ENCODE results near the gene DPYSL3. TPM values are rescaled to one million over a fixed set of nuclear protein-coding genes. Genes with fewer than 3 reads are reported as not detected.

The DPYSL3 gene
- total and polyA plus RNA-seq, 4 donors = 200 to 624 (median 447) TPM

DNA sequence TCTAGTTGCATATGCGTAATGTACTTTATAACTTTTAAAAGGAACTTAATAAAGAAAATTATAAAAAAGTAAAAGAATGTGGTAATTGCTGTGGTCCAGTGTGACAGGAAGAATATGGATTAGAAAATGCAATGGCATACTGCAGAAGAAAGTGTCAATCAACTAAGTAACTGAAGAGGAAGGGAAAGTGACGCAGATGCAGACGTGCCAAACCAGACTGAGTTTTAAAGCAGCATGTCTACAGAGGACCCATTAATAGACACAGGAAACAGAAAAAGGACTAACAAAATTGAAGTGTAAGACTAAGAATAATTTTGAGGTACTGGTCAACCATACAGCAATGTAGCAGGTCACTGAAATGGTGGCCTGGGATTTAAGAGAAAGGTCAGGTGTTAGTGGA, 73.3 kb downstream of the DPYSL3 start:
- WGBS (ENCODE audit: insufficient coverage) = no CpG with 5 or more reads among the region's 3 CpGs
- H3K36me3 ChIP-seq (ENCODE audit: control insufficient read depth, insufficient read depth, low read length) = no peaks in the 10 kb centered on the region
- H3K9me3 ChIP-seq (ENCODE audit: control insufficient read depth, insufficient read depth, low read length) = no peaks in the 10 kb centered on the region
- no peak overlapping the region for H3K4me3 ChIP-seq (ENCODE audit: low read depth, low read length)
- no peak overlapping the region for H3K27ac ChIP-seq (ENCODE audit: low read depth, low read length)
- peaks cover 18% of the 10 kb centered on the region for H3K4me1 ChIP-seq (ENCODE audit: control insufficient read depth, insufficient read depth, low read length)
- H3K27me3 ChIP-seq (ENCODE audit: control insufficient read depth, insufficient read depth, low read length) = no peaks in the 10 kb centered on the region
- DNase-seq (ENCODE audit: low read depth in 4 of 6, low spot score in 6 of 6) = no peak

DNA sequence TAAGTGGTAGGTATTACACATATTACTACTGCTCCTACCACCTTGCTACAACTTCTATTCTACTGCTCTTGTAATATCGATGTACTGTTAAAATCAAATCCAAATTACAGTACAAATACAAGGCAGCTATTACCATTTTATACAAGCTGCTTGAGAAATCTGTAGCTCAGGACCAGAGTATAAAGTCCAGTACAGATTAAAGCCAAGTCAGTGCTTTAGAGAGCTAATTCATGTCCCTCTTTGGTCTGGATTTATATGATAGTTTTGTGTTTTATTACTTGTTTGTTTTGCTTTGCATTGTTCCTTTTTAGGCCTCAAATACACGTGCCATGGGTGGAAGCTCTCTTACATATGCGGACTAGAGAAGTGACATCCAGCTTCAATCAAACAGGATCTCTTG, 75.8 kb downstream of the DPYSL3 start:
- Histone ChIP-seq H3K4me3 (ENCODE audit: low read depth, low read length) (no peak overlapping the region), H3K36me3 (ENCODE audit: control insufficient read depth, insufficient read depth, low read length) (peaks cover 4% of the 10 kb centered on the region), H3K4me1 (ENCODE audit: control insufficient read depth, insufficient read depth, low read length) (peaks cover 27% of the 10 kb centered on the region), H3K9me3 (ENCODE audit: control insufficient read depth, insufficient read depth, low read length) (no peaks in the 10 kb centered on the region), H3K27me3 (ENCODE audit: control insufficient read depth, insufficient read depth, low read length) (no peaks in the 10 kb centered on the region), H3K27ac (ENCODE audit: low read depth, low read length) (no peak overlapping the region)
- no peak for DNase-seq (ENCODE audit: low read depth in 4 of 6, low spot score in 6 of 6)
- 45% methylated on average over 2 of the region's 3 CpGs for WGBS (ENCODE audit: insufficient coverage)

DNA sequence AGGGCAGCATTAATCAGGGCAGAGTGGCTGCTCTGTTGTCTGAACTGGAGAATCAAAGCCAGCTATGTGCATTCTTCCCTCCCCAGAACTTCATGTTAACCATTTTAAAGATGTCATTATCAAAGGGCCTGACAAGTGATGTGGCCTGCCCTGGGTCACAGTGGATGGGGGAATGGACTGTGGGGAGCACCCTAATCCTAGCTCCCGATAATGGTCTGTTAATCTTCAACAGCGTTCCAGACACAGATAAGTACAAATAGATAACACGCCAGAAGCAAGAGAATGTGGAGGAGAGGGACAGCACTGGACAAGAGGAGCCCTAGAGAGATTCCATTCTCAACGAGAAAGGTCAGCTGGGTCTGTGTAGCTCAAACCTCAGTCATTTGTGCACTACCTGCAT, 77.5 kb downstream of the DPYSL3 start:
- no peak overlapping the region for H3K27ac ChIP-seq (ENCODE audit: low read depth, low read length)
- H3K9me3 ChIP-seq (ENCODE audit: control insufficient read depth, insufficient read depth, low read length) = no peaks in the 10 kb centered on the region
- peaks cover 5% of the 10 kb centered on the region for H3K36me3 ChIP-seq (ENCODE audit: control insufficient read depth, insufficient read depth, low read length)
- no peaks in the 10 kb centered on the region for H3K27me3 ChIP-seq (ENCODE audit: control insufficient read depth, insufficient read depth, low read length)
- WGBS (ENCODE audit: insufficient coverage) = 60% methylated on average over 1 of the region's 4 CpGs
- no peak for DNase-seq (ENCODE audit: low read depth in 4 of 6, low spot score in 6 of 6)
- no peak overlapping the region for H3K4me3 ChIP-seq (ENCODE audit: low read depth, low read length)
- H3K4me1 ChIP-seq (ENCODE audit: control insufficient read depth, insufficient read depth, low read length) = peaks cover 28% of the 10 kb centered on the region

DNA sequence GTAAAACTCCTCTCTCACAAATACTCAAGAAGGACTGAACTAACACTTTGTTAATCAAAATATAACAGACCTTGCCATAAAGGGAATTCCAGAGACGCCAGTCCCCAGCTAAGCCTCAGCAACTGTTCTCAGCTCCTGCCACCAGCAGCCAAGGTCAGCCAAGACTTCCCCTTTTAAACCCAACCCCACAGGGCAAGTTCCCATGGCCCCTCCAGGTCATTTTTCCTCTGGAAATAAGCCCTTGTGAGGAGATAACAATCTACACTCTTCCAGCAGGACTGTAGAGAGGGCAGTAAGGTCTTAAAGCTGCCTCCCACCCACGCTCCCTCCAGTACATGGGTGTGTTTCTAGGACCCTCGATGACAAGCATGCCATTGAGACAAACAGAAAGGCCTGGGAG, 78.3 kb downstream of the DPYSL3 start:
- Histone ChIP-seq H3K4me1 (ENCODE audit: control insufficient read depth, insufficient read depth, low read length) (peaks cover 22% of the 10 kb centered on the region), H3K9me3 (ENCODE audit: control insufficient read depth, insufficient read depth, low read length) (no peaks in the 10 kb centered on the region), H3K27ac (ENCODE audit: low read depth, low read length) (no peak overlapping the region), H3K4me3 (ENCODE audit: low read depth, low read length) (no peak overlapping the region), H3K36me3 (ENCODE audit: control insufficient read depth, insufficient read depth, low read length) (peaks cover 5% of the 10 kb centered on the region), H3K27me3 (ENCODE audit: control insufficient read depth, insufficient read depth, low read length) (no peaks in the 10 kb centered on the region)
- no peak for DNase-seq (ENCODE audit: low read depth in 4 of 6, low spot score in 6 of 6)
- no CpG with 5 or more reads among the region's 3 CpGs for WGBS (ENCODE audit: insufficient coverage)

DNA sequence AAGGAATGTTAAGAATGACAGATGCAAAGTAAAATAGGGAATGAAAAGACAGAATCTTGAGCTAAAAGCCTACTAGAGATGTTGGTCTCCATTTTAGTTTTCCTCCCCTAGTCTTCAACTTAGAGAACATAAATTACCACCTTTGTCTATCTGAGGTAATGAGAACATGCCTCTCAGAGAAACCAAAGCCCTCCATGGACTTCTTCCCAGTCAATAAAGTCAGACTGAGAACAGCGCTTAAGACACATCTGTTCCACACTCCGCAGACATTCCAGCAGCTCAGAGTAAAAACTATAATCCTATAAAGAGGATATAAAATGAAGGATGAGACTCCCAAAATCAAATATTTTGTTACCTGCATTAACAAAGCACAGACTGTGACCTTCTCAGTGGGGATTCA, 79.2 kb downstream of the DPYSL3 start:
- peaks cover 19% of the 10 kb centered on the region for H3K4me1 ChIP-seq (ENCODE audit: control insufficient read depth, insufficient read depth, low read length)
- no peak for DNase-seq (ENCODE audit: low read depth in 4 of 6, low spot score in 6 of 6)
- WGBS (ENCODE audit: insufficient coverage) = no CpG with 5 or more reads among the region's 2 CpGs
- H3K27ac ChIP-seq (ENCODE audit: low read depth, low read length) = no peak overlapping the region
- H3K27me3 ChIP-seq (ENCODE audit: control insufficient read depth, insufficient read depth, low read length) = no peaks in the 10 kb centered on the region
- no peaks in the 10 kb centered on the region for H3K9me3 ChIP-seq (ENCODE audit: control insufficient read depth, insufficient read depth, low read length)
- no peak overlapping the region for H3K4me3 ChIP-seq (ENCODE audit: low read depth, low read length)
- peaks cover 5% of the 10 kb centered on the region for H3K36me3 ChIP-seq (ENCODE audit: control insufficient read depth, insufficient read depth, low read length)

DNA sequence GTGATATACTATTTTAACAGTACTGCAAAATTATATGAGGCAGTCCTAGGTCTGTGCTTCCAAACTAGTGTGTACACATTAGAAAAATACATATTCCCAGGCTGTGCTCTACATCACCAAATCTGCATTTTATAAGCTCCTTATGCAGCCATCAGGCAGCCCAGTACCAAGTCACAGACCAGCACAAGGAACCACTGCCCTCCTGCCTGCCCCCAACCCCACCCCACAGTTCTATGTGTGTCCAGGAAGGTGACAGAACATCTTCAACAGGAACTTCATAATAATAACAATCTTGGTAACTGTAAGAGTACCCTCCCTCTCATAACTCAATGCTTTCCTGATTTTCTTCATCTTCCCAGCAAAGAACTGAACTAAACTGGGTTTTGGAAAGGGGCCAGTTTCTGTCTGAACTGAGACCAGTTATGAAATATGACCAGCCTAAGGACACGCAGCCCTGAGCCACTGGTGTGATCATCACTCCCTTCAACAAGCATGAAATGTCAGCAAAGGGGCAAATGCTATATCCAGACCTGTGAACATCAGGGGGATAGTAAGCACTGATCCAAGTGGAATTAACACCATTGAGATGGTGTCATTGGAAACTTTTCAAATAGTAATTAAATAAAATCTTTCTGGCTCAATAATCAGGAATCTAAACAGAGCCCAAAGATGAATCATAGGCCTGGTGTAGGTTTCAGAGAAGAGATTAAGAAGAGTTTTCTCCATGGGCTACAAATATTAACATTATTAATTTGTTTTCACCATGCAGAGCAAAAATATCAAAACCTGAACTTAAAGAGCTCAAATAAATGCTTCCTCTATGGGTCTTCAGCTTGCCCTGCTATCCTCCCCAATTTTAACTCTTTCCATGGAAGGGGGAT, 82.1 kb downstream of the DPYSL3 start:
- H3K9me3 ChIP-seq (ENCODE audit: control insufficient read depth, insufficient read depth, low read length) = no peaks in the 10 kb centered on the region
- WGBS (ENCODE audit: insufficient coverage) = no CpG with 5 or more reads among the region's 1 CpG
- no peaks in the 10 kb centered on the region for H3K27me3 ChIP-seq (ENCODE audit: control insufficient read depth, insufficient read depth, low read length)
- peaks cover 19% of the 10 kb centered on the region for H3K4me1 ChIP-seq (ENCODE audit: control insufficient read depth, insufficient read depth, low read length)
- no peak for DNase-seq (ENCODE audit: low read depth in 4 of 6, low spot score in 6 of 6)
- H3K36me3 ChIP-seq (ENCODE audit: control insufficient read depth, insufficient read depth, low read length) = peaks cover 10% of the 10 kb centered on the region
- H3K27ac ChIP-seq (ENCODE audit: low read depth, low read length) = no peak overlapping the region
- no peak overlapping the region for H3K4me3 ChIP-seq (ENCODE audit: low read depth, low read length)

DNA sequence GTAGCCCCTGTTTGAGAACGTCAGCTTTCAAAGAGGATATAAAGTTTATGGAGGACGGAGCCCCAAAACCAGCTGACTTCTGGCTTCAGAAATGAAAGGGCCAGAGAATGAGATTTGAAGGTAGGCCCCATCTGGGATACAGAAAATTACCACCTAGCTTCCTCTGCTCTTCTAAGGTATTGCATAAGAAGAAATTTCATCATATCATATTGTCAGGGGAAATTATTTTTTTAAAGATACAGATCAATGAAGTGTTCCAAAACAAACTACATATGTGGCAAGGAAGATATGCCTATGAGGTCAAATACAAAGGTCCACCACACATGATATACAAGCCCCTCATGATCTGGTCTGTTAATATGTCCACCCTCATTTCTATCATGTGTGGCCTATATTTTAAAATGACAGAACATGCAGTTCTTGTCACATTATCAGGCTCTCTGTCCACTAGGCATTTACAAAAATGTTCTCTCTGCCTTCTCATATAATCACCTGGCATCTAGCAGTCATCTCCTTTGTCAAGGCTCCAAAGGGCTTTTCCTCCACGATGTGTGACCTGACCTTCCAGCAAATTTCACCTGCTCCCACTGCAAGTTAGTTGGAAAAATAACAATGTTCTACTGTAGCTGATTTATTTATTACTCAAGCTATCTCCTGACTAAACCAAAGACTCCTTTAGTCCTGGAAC, 83.1 kb downstream of the DPYSL3 start:
- H3K27ac ChIP-seq (ENCODE audit: low read depth, low read length) = no peak overlapping the region
- H3K4me1 ChIP-seq (ENCODE audit: control insufficient read depth, insufficient read depth, low read length) = peaks cover 14% of the 10 kb centered on the region

DNA sequence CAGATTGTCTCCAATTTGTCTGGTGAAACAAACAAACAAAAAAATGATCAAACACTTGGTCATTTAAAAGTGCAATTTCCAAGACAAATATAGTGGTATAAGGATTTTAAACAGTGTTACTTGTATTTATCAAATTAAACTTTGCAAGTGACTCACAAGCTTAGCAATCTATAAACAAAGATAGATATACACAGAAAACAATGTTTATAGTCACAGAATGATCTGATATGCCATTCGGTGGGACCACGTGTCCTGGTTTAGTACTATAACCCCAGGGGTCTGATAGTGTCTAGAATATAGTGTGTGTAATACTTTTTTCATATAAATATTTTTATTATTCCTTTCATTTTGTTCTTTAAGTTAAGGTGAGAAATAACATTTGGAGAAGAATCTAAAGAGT, 91.3 kb downstream of the DPYSL3 start:
- H3K4me1 ChIP-seq (ENCODE audit: control insufficient read depth, insufficient read depth, low read length) = peaks cover 8% of the 10 kb centered on the region
- H3K4me3 ChIP-seq (ENCODE audit: low read depth, low read length) = no peak overlapping the region
- peaks cover 21% of the 10 kb centered on the region for H3K36me3 ChIP-seq (ENCODE audit: control insufficient read depth, insufficient read depth, low read length)
- no peak overlapping the region for H3K27ac ChIP-seq (ENCODE audit: low read depth, low read length)
- H3K27me3 ChIP-seq (ENCODE audit: control insufficient read depth, insufficient read depth, low read length) = no peaks in the 10 kb centered on the region
- no peak for DNase-seq (ENCODE audit: low read depth in 4 of 6, low spot score in 6 of 6)
- no CpG with 5 or more reads among the region's 2 CpGs for WGBS (ENCODE audit: insufficient coverage)
- H3K9me3 ChIP-seq (ENCODE audit: control insufficient read depth, insufficient read depth, low read length) = no peaks in the 10 kb centered on the region

More for the DNA sequence above, 83.1 kb downstream of the DPYSL3 start:
- DNase-seq (ENCODE audit: low read depth in 4 of 6, low spot score in 6 of 6) = no peak
- no CpG with 5 or more reads among the region's 3 CpGs for whole genome bisulfite sequencing (ENCODE audit: insufficient coverage)
- no peaks in the 10 kb centered on the region for H3K9me3 ChIP-seq (ENCODE audit: control insufficient read depth, insufficient read depth, low read length)
- no peaks in the 10 kb centered on the region for H3K27me3 ChIP-seq (ENCODE audit: control insufficient read depth, insufficient read depth, low read length)
- no peak overlapping the region for H3K4me3 ChIP-seq (ENCODE audit: low read depth, low read length)
- peaks cover 10% of the 10 kb centered on the region for H3K36me3 ChIP-seq (ENCODE audit: control insufficient read depth, insufficient read depth, low read length)

DNA sequence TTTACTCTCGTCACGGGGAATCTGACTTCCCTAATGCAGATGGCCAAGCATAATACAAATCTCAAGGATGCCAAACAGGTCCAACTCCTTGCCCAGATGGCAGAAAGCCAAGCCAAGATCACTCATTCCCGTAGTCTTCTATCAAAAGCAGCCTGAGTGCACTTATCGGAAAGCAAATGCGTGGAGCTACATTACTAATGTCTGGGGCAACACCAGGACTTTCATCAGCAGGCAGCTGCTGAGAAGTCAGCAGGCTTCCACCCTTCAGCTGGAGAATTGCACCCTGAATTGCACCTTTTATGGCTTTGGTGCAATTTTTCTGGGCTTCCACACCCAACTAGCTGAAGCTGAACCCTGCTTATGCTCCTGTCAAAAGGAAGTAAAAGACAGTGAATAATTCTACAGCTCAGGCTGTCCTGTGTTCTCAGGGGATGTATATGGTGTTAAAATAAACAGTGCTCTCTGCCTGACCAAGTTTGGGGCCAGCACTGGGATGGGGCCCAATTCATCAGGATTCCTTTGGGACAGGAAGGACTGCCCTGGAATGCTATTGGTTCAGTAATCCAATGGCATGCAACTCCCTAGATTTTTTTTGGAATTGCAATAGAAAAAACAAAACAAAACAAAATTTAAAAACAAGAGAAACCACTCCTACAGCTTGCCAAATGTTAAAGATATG, 92.6 kb downstream of the DPYSL3 start:
- H3K9me3 ChIP-seq (ENCODE audit: control insufficient read depth, insufficient read depth, low read length) = no peaks in the 10 kb centered on the region
- no peak overlapping the region for H3K4me3 ChIP-seq (ENCODE audit: low read depth, low read length)
- peaks cover 8% of the 10 kb centered on the region for H3K4me1 ChIP-seq (ENCODE audit: control insufficient read depth, insufficient read depth, low read length)
- no peaks in the 10 kb centered on the region for H3K27me3 ChIP-seq (ENCODE audit: control insufficient read depth, insufficient read depth, low read length)
- H3K27ac ChIP-seq (ENCODE audit: low read depth, low read length) = no peak overlapping the region
- peaks cover 23% of the 10 kb centered on the region for H3K36me3 ChIP-seq (ENCODE audit: control insufficient read depth, insufficient read depth, low read length)
- WGBS (ENCODE audit: insufficient coverage) = 31% methylated on average over 3 of the region's 5 CpGs
- DNase-seq (ENCODE audit: low read depth in 4 of 6, low spot score in 6 of 6) = peak in 3 of 6 donors; percentile 13 to 82 (median 72)
